Tibial nerve (tissue), 4 donors: ENCODE measurements around the gene DCP2. TPM values are rescaled to one million over a fixed set of nuclear protein-coding genes. Genes with fewer than 3 reads are reported as not detected.

Experiments
- DNase-seq, 2 donors: peaks; one replicate each; pipeline ENCODE4 v3.0.0-alpha.2; 2019; ENCODE audit warnings: low spot score in 2 of 2
- H3K27ac ChIP-seq, 4 donors: fragments of 200-600 bp; sonication (generic) in 3 of 4; one replicate each; pipeline ENCODE4 v1.5.1; 2017 to 2019; ENCODE audit warnings: mild to moderate bottlenecking in 1 of 4
- H3K27me3 ChIP-seq, 2 donors: fragments of 200-600 bp; sonication (generic) in 1 of 2; one replicate each; pipeline versions ENCODE4 v1.5.1 to v1.6.0; 2017 to 2019
- H3K36me3 ChIP-seq, 3 donors: fragments of 200-600 bp; sonication (generic); one replicate each; pipeline ENCODE4 v1.5.1; 2018 to 2019
- H3K4me1 ChIP-seq, 4 donors: fragments of 200-600 bp; sonication (generic) in 3 of 4; one replicate each; pipeline ENCODE4 v1.5.1; 2017 to 2019
- H3K4me3 ChIP-seq, 4 donors: fragments of 200-600 bp; sonication (generic) in 3 of 4; one replicate each; pipeline ENCODE4 v1.5.1; 2017 to 2019; ENCODE audit warnings: mild to moderate bottlenecking in 1 of 4, moderate library complexity in 1 of 4
- H3K9me3 ChIP-seq, 4 donors: fragments of 200-600 bp; sonication (generic) in 3 of 4; one replicate each; pipeline ENCODE4 v1.5.1; 2017 to 2019
- CTCF ChIP-seq, 5 experiments: fragments of 200-600 bp in 3 of 5; fragments of 450-650 bp in 2 of 5; sonication (generic) in 3 of 5; IDR thresholded peaks; one replicate each; pipeline ENCODE4 v1.5.1; 2016 to 2019; ENCODE audit warnings: antibody characterized with exemption in 5 of 5, mild to moderate bottlenecking in 3 of 5, moderate library complexity in 2 of 5
- EP300 ChIP-seq, 2 donors: sonication (generic); formaldehyde crosslinking; IDR thresholded peaks; one replicate each; pipeline ENCODE4 v1.6.1; 2017; ENCODE audit warnings: antibody characterized with exemption in 2 of 2, mild to moderate bottlenecking in 1 of 2
- POLR2A ChIP-seq, 2 donors: fragments of 450-650 bp; IDR thresholded peaks; one replicate each; pipeline ENCODE4 v1.6.1; 2017; ENCODE audit warnings: antibody characterized with exemption in 2 of 2, mild to moderate bottlenecking in 2 of 2, moderate library complexity in 2 of 2
- WGBS, 2 donors: methylation state at CpG; one replicate each; pipeline ENCODE4 v1.1.5; 2018; 5-methylcytosine and 5-hydroxymethylcytosine counted together
- total RNA-seq, 4 donors: library from RNA; depleted of rRNA; stranded (reverse); fragments of >200 nt; gene quantifications; one replicate each; pipeline ENCODE4 v1.1.0, GENCODE V29; 2016

The DCP2 gene
- total RNA-seq, 4 donors from 2014 or later: 26.7 to 35.3 (median 29.8) TPM

GRCh38 chr5:112968411-112969106 is 8.0 kb upstream of the DCP2 start:
- no peaks in the 10 kb centered on the region for H3K36me3 ChIP-seq
- no peaks in the 10 kb centered on the region for H3K27me3 ChIP-seq
- no peak overlapping the region for H3K4me3 ChIP-seq
- no peak overlapping the region for H3K27ac ChIP-seq
- peaks cover 0 to 7% (median 0%) of the 10 kb centered on the region in 4 donors for H3K4me1 ChIP-seq
- no peak for DNase-seq
- WGBS, 2 donors: 80 to 85% methylated on average over 5 of the region's 5 CpGs
- TF ChIP-seq EP300 (IDR thresholded peaks at IDR 0.05) (no peak), CTCF (IDR thresholded peaks at IDR 0.05) (no peak), POLR2A (IDR thresholded peaks at IDR 0.05) (no peak)
- no peaks in the 10 kb centered on the region for H3K9me3 ChIP-seq

GRCh38 chr5:112971276-112971675 is 5.3 kb upstream of the DCP2 start:
- Histone ChIP-seq H3K9me3 (no peaks in the 10 kb centered on the region), H3K27me3 (no peaks in the 10 kb centered on the region), H3K4me3 (no peak overlapping the region), H3K27ac (no peak overlapping the region), H3K36me3 (no peaks in the 10 kb centered on the region), H3K4me1 (peaks cover 0 to 5% (median 0%) of the 10 kb centered on the region in 4 donors)
- TF ChIP-seq EP300 (IDR thresholded peaks at IDR 0.05) (no peak), CTCF (IDR thresholded peaks at IDR 0.05) (no peak), POLR2A (IDR thresholded peaks at IDR 0.05) (no peak)
- DNase-seq: no peak
- WGBS, 2 donors: 81 to 85% methylated on average over 4 of the region's 4 CpGs

GRCh38 chr5:112973036-112973435 is 3.6 kb upstream of the DCP2 start:
- no peak for DNase-seq
- 77 to 81% methylated on average over 1 of the region's 1 CpG for WGBS, 2 donors

GRCh38 chr5:112973904-112974303 is 2.7 kb upstream of the DCP2 start:
- no peak overlapping the region for H3K4me3 ChIP-seq
- H3K4me1 ChIP-seq: peaks cover 0 to 18% (median 3%) of the 10 kb centered on the region in 4 donors
- no peak for DNase-seq
- WGBS, 2 donors: 75 to 100% methylated on average over 1 of the region's 1 CpG
- no peak overlapping the region for H3K27ac ChIP-seq
- H3K9me3 ChIP-seq: no peaks in the 10 kb centered on the region
- TF ChIP-seq EP300 (IDR thresholded peaks at IDR 0.05) (no peak), POLR2A (IDR thresholded peaks at IDR 0.05) (no peak), CTCF (IDR thresholded peaks at IDR 0.05) (no peak)
- no peaks in the 10 kb centered on the region for H3K36me3 ChIP-seq
- no peaks in the 10 kb centered on the region for H3K27me3 ChIP-seq

More at GRCh38 chr5:112973036-112973435, 3.6 kb upstream of the DCP2 start:
- Histone ChIP-seq H3K36me3 (no peaks in the 10 kb centered on the region), H3K27ac (no peak overlapping the region), H3K4me3 (no peak overlapping the region), H3K4me1 (peaks cover 0 to 10% (median under 1%) of the 10 kb centered on the region in 4 donors), H3K9me3 (no peaks in the 10 kb centered on the region), H3K27me3 (no peaks in the 10 kb centered on the region)
- TF ChIP-seq EP300 (IDR thresholded peaks at IDR 0.05) (no peak), CTCF (IDR thresholded peaks at IDR 0.05) (no peak), POLR2A (IDR thresholded peaks at IDR 0.05) (no peak)

GRCh38 chr5:112974901-112975300 is 1.7 kb upstream of the DCP2 start:
- Histone ChIP-seq H3K4me3 (no peak overlapping the region), H3K36me3 (no peaks in the 10 kb centered on the region), H3K27me3 (no peaks in the 10 kb centered on the region), H3K27ac (no peak overlapping the region), H3K4me1 (peaks cover 0 to 28% (median 6%) of the 10 kb centered on the region in 4 donors), H3K9me3 (no peaks in the 10 kb centered on the region)
- no peak for TF ChIP-seq POLR2A (IDR thresholded peaks at IDR 0.05)
- no peak for TF ChIP-seq CTCF (IDR thresholded peaks at IDR 0.05)
- no peak for TF ChIP-seq EP300 (IDR thresholded peaks at IDR 0.05)
- no peak for DNase-seq
- WGBS, 2 donors: 72 to 95% methylated on average over 1 of the region's 1 CpG
